Neural cell (in vitro differentiated cells): ENCODE data around the gene ACYP1. TPM values are rescaled to one million over a fixed set of nuclear protein-coding genes. Genes with fewer than 3 reads are reported as not detected.

Experiments used
- H2AFZ ChIP-seq: fragments of 200-600, 300-800 bp; sonication (generic), shearing (Covaris generic); 2 replicates; pipeline ENCODE4 v1.6.0; 2014; ENCODE audit warnings: low read depth, mild to moderate bottlenecking, antibody characterized with exemption, low read length, moderate library complexity
- H3F3A ChIP-seq: fragments of 200-600 bp; shearing (Covaris generic); 2 replicates; pipeline ENCODE4 v1.6.1; 2016; ENCODE audit warnings: mild to moderate bottlenecking, moderate library complexity, mixed read lengths, antibody characterized with exemption, low read length; ENCODE audit not compliant: insufficient read depth, poor library complexity, severe bottlenecking
- H3K27ac ChIP-seq: fragments of 200-600, 300-800 bp; sonication (generic), shearing (Covaris generic); 2 replicates; pipeline ENCODE4 v1.5.1; 2014; ENCODE audit warnings: mild to moderate bottlenecking, low read length, moderate library complexity
- H3K27me3 ChIP-seq: fragments of 300-800, 200-600 bp; sonication (generic), shearing (Covaris generic); 2 replicates; pipeline ENCODE4 v1.6.0; 2014; ENCODE audit warnings: mild to moderate bottlenecking, low read depth, low read length, moderate library complexity; ENCODE audit not compliant: insufficient read depth
- H3K36me3 ChIP-seq: fragments of 300-800, 200-600 bp; sonication (generic), shearing (Covaris generic); 2 replicates; pipeline ENCODE4 v1.5.1; 2014; ENCODE audit warnings: mild to moderate bottlenecking, antibody characterized with exemption, low read length, moderate library complexity; ENCODE audit not compliant: insufficient read depth
- H3K4me2 ChIP-seq: fragments of 300-800, 200-600 bp; sonication (generic), shearing (Covaris generic); 2 replicates; pipeline ENCODE4 v1.6.0; 2014; ENCODE audit warnings: mild to moderate bottlenecking, low read length
- H3K4me3 ChIP-seq: fragments of 300-800, 200-600 bp; sonication (generic), shearing (Covaris generic); 2 replicates; pipeline ENCODE4 v1.5.1; 2014; ENCODE audit warnings: mild to moderate bottlenecking, low read length, moderate library complexity
- H3K79me2 ChIP-seq: fragments of 200-600 bp; shearing (Covaris generic); replicated peaks from 2 replicates; pipeline ENCODE4 v1.6.0; 2014; ENCODE audit warnings: mild to moderate bottlenecking, low read length, moderate library complexity; ENCODE audit not compliant: insufficient read depth
- H3K9ac ChIP-seq: fragments of 300-800, 200-600 bp; sonication (generic), shearing (Covaris generic); 2 replicates; pipeline ENCODE4 v1.6.1; 2016; ENCODE audit warnings: mild to moderate bottlenecking, low read length, mixed read lengths
- H3K9me2 ChIP-seq: fragments of 200-600 bp; shearing (Covaris generic); 2 replicates; pipeline ENCODE4 v1.6.1; 2016; ENCODE audit warnings: mild to moderate bottlenecking, low read length, mixed read lengths; ENCODE audit not compliant: insufficient read depth
- H3K9me3 ChIP-seq: fragments of 200-600, 300-800 bp; sonication (generic), shearing (Covaris generic); 2 replicates; pipeline ENCODE4 v1.6.1; 2016; ENCODE audit warnings: mild to moderate bottlenecking, mixed run types, low read length, moderate library complexity, mixed read lengths
- H4K20me1 ChIP-seq: fragments of 200-600 bp; shearing (Covaris generic); 2 replicates; pipeline ENCODE4 v1.6.1; 2016; ENCODE audit warnings: mild to moderate bottlenecking, mixed run types; ENCODE audit not compliant: insufficient read depth
- CTCF ChIP-seq: fragments of 450-650 bp; IDR thresholded peaks from 2 replicates; pipeline ENCODE4 v1.5.1; 2014; ENCODE audit warnings: antibody characterized with exemption, mild to moderate bottlenecking, moderate library complexity; ENCODE audit not compliant: poor library complexity, severe bottlenecking
- EP300 ChIP-seq: fragments of 450-650 bp; conservative IDR thresholded peaks from 2 replicates; pipeline ENCODE4 v1.6.1; 2014; ENCODE audit warnings: antibody characterized with exemption, mild to moderate bottlenecking, moderate library complexity; ENCODE audit not compliant: poor library complexity, severe bottlenecking
- EZH2 ChIP-seq: fragments of 200-600, 300-800 bp; shearing (Covaris generic), sonication (generic); IDR thresholded peaks from 2 replicates; pipeline ENCODE4 v1.6.1; 2014; ENCODE audit warnings: antibody characterized with exemption, low read length, borderline replicate concordance, mild to moderate bottlenecking; ENCODE audit not compliant: insufficient read depth, poor library complexity, severe bottlenecking
- MXI1 ChIP-seq: fragments of 450-650 bp; conservative IDR thresholded peaks from 2 replicates; pipeline ENCODE4 v1.6.1; 2014; ENCODE audit warnings: antibody characterized with exemption, mild to moderate bottlenecking; ENCODE audit not compliant: poor library complexity, severe bottlenecking
- POLR2AphosphoS5 ChIP-seq: IDR thresholded peaks from 2 replicates; pipeline ENCODE4 v1.6.1; 2012
- RAD21 ChIP-seq: fragments of 450-650 bp; conservative IDR thresholded peaks from 2 replicates; pipeline ENCODE4 v1.6.1; 2014; ENCODE audit warnings: antibody characterized with exemption, mild to moderate bottlenecking, moderate library complexity
- REST ChIP-seq: IDR thresholded peaks from 2 replicates; pipeline ENCODE4 v1.6.1; 2012; ENCODE audit warnings: borderline replicate concordance
- SMC3 ChIP-seq: fragments of 450-650 bp; conservative IDR thresholded peaks from 2 replicates; pipeline ENCODE4 v1.6.1; 2014; ENCODE audit warnings: antibody characterized with exemption, mild to moderate bottlenecking, moderate library complexity; ENCODE audit not compliant: poor library complexity
- TAF1 ChIP-seq: IDR thresholded peaks from 2 replicates; pipeline ENCODE4 v1.6.1; 2012; ENCODE audit warnings: low read depth
- polyA plus RNA-seq: library from polyadenylated mRNA; depleted of rRNA; stranded (reverse); fragments of >200 nt; gene quantifications from 2 replicates; pipeline ENCODE4 v1.2.3, GENCODE V29; 2014

The ACYP1 gene
- polyA plus RNA-seq, 1 donor from 2014 or later = 143 TPM

- Histone ChIP-seq H3K27ac (no peak overlapping the region), H3K79me2 (no peaks in the 10 kb centered on the region), H3K27me3 (no peaks in the 10 kb centered on the region), H3K36me3 (peaks cover 12% of the 10 kb centered on the region), H3K4me3 (no peak overlapping the region), H2AFZ (no peak overlapping the region), H3F3A (no peaks in the 10 kb centered on the region), H3K9me2 (no peaks in the 10 kb centered on the region), H3K9ac (no peak overlapping the region), H3K4me2 (no peak overlapping the region), H4K20me1 (no peaks in the 10 kb centered on the region), H3K9me3 (no peaks in the 10 kb centered on the region)
- TF ChIP-seq EZH2 (no peak), TAF1 (no peak)
These were observed 45.1 kb downstream of the ACYP1 start for GRCh38 chr14:75018694-75019093.

- H4K20me1 ChIP-seq = no peaks in the 10 kb centered on the region
- H3K9ac ChIP-seq = no peak overlapping the region
- no peak overlapping the region for H3K4me3 ChIP-seq
- no peaks in the 10 kb centered on the region for H3F3A ChIP-seq
- H3K4me2 ChIP-seq = no peak overlapping the region
- H3K79me2 ChIP-seq = no peaks in the 10 kb centered on the region
- no peak overlapping the region for H2AFZ ChIP-seq
- H3K27ac ChIP-seq = no peak overlapping the region
- no peak for TF ChIP-seq SMC3
- TF ChIP-seq EP300 = no peak
- no peak for TF ChIP-seq POLR2AphosphoS5
- TF ChIP-seq TAF1 = no peak
- TF ChIP-seq EZH2 = no peak
- no peak for TF ChIP-seq RAD21
- peaks cover 6% of the 10 kb centered on the region for H3K36me3 ChIP-seq
- no peaks in the 10 kb centered on the region for H3K9me3 ChIP-seq
- H3K9me2 ChIP-seq = no peaks in the 10 kb centered on the region
- no peaks in the 10 kb centered on the region for H3K27me3 ChIP-seq
These were observed 47.0 kb downstream of the ACYP1 start for GRCh38 chr14:75016815-75017214.

GRCh38 chr14:75015496-75015895 lies 48.3 kb downstream of the ACYP1 start:
- Histone ChIP-seq H2AFZ (no peak overlapping the region), H3K9ac (no peak overlapping the region), H3K4me2 (no peak overlapping the region), H3K9me3 (no peaks in the 10 kb centered on the region), H3K79me2 (no peaks in the 10 kb centered on the region), H3K9me2 (no peaks in the 10 kb centered on the region), H3K27me3 (no peaks in the 10 kb centered on the region), H3K36me3 (peaks cover 6% of the 10 kb centered on the region), H3F3A (no peaks in the 10 kb centered on the region), H3K4me3 (no peak overlapping the region), H4K20me1 (no peaks in the 10 kb centered on the region), H3K27ac (no peak overlapping the region)
- no peak for TF ChIP-seq MXI1
- TF ChIP-seq SMC3 = no peak
- no peak for TF ChIP-seq TAF1
- TF ChIP-seq POLR2AphosphoS5 = no peak
- no peak for TF ChIP-seq REST
- TF ChIP-seq EZH2 = no peak
- no peak for TF ChIP-seq CTCF
- TF ChIP-seq RAD21 = no peak
